OCI-LY3 (cell line): ENCODE results near the gene DHRSX.

Experiments
- CTCF ChIP-seq: fragments of 200-600, 300-600 bp; sonication (generic); IDR thresholded peaks from 2 replicates; pipeline ENCODE4 v1.5.1; 2014; ENCODE audit warnings: antibody characterized with exemption, low read length, low read depth
- EZH2phosphoT487 ChIP-seq: fragments of 200-600 bp; shearing (Covaris generic); IDR thresholded peaks from 2 replicates; pipeline ENCODE4 v1.6.1; 2018; ENCODE audit warnings: antibody characterized with exemption, mixed run types, low read depth

- TF ChIP-seq CTCF (peak; percentile 51), EZH2phosphoT487 (no peak)
Measured at GRCh38 chrX:2500091-2500802, 529 bp downstream of the DHRSX start.
